Gastrocnemius medialis (tissue), 4 donors: ENCODE measurements around the gene CAVIN1. TPM values are rescaled to one million over a fixed set of nuclear protein-coding genes. Genes with fewer than 3 reads are reported as not detected.
A peak's percentile ranks its signal among the peaks of the same experiment; 100 is the strongest.
"Not testable (repeated sequence)": the region's sequence is repeated elsewhere in the genome, so short reads cannot be mapped to it uniquely, and the experiment has no call there.

Experiments used
- ATAC-seq, 2 donors: fragments of 150-250 bp; one replicate each; pipeline ENCODE4 v1.9.1; 2016
- DNase-seq, 2 donors: peaks; one replicate each; pipeline ENCODE4 v3.0.0-alpha.2; 2019
- H3K27ac ChIP-seq, 4 donors: fragments of 200-600 bp; sonication (generic); 1 replicate in 1 of 4; 2 replicates in 3 of 4; pipeline ENCODE4 v1.5.1; 2016 to 2018; ENCODE audit warnings: mild to moderate bottlenecking in 2 of 4, moderate library complexity in 1 of 4
- H3K27me3 ChIP-seq, 3 donors: fragments of 200-600 bp; sonication (generic) in 2 of 3; 1 replicate in 1 of 3; 2 replicates in 2 of 3; pipeline versions ENCODE4 v1.5.1 to v1.6.0; 2016 to 2019; ENCODE audit warnings: mild to moderate bottlenecking in 1 of 3, moderate library complexity in 1 of 3
- H3K36me3 ChIP-seq, 2 donors: fragments of 200-600 bp; sonication (generic) in 1 of 2; one replicate each; pipeline ENCODE4 v1.5.1; 2017 to 2018
- H3K4me1 ChIP-seq, 2 donors: fragments of 200-600 bp; sonication (generic) in 1 of 2; one replicate each; pipeline ENCODE4 v1.5.1; 2016 to 2017; ENCODE audit warnings: mild to moderate bottlenecking in 2 of 2
- H3K4me3 ChIP-seq, 4 donors: fragments of 200-600 bp; sonication (generic) in 3 of 4; 1 replicate in 1 of 4; 2 replicates in 3 of 4; pipeline ENCODE4 v1.5.1; 2016 to 2019; ENCODE audit warnings: mild to moderate bottlenecking in 2 of 4
- H3K9me3 ChIP-seq, 3 donors: fragments of 200-600 bp; sonication (generic) in 2 of 3; 1 replicate in 1 of 3; 2 replicates in 2 of 3; pipeline ENCODE4 v1.5.1; 2016 to 2019
- CTCF ChIP-seq, 5 experiments: fragments of 450-650 bp in 3 of 5; fragments of 200-600 bp in 2 of 5; sonication (generic) in 2 of 5; IDR thresholded peaks in 4 of 5; conservative IDR thresholded peaks in 1 of 5; 1 replicate in 4 of 5; 2 replicates in 1 of 5; pipeline ENCODE4 v1.5.1; 2016 to 2019; ENCODE audit warnings: antibody characterized with exemption in 5 of 5, mild to moderate bottlenecking in 3 of 5, moderate library complexity in 3 of 5
- POLR2A ChIP-seq, 2 donors: fragments of 450-650 bp; IDR thresholded peaks; one replicate each; pipeline ENCODE4 v1.6.1; 2017; ENCODE audit warnings: antibody characterized with exemption in 2 of 2, mild to moderate bottlenecking in 2 of 2, moderate library complexity in 2 of 2
- in situ Hi-C, 4 donors: fragments of 200-750 bp; cut with MboI; loops; one replicate each; pipeline versions ENCODE4 v1.15.0 to v1.8.0; 2017; ENCODE audit warnings: low sequenced_read_pairs in 4 of 4
- intact Hi-C: fragments of 100-400 bp; cut with DNase I; formaldehyde crosslinking; loops from one replicate; pipeline ENCODE4 v1.15.1; 2023; ENCODE audit warnings: low total_unique reads
- total RNA-seq, 4 donors: library from RNA; depleted of rRNA; stranded (reverse); fragments of >200 nt; gene quantifications; one replicate each; pipeline versions ENCODE4 v1.1.0 to v1.2.3, GENCODE V29; 2016

Gene CAVIN1
- total RNA-seq, 4 donors from 2014 or later = 64.9 to 137 (median 125) TPM

- TF ChIP-seq CTCF (IDR thresholded peaks at IDR 0.05 in 4 of 5, conservative IDR thresholded peaks at IDR 0.05 in 1 of 5) (no peak), POLR2A (IDR thresholded peaks at IDR 0.05) (no peak)
- DNase-seq (no peak), ATAC-seq (no peak)
- intact Hi-C loops (no loop called here), in situ Hi-C loops (no loop called here)
- H3K9me3 ChIP-seq = no peaks in the 10 kb centered on the region
- H3K4me3 ChIP-seq = no peak overlapping the region
- no peaks in the 10 kb centered on the region for H3K36me3 ChIP-seq
- H3K4me1 ChIP-seq = peaks cover 19 to 30% of the 10 kb centered on the region in 2 donors
- no peaks in the 10 kb centered on the region for H3K27me3 ChIP-seq
- H3K27ac ChIP-seq = no peak overlapping the region
Measured at GRCh38 chr17:42372142-42372541, 50.9 kb downstream of the CAVIN1 start.

- peaks cover 20 to 41% of the 10 kb centered on the region in 2 donors for H3K4me1 ChIP-seq
- in situ Hi-C loops, H3K36me3 ChIP-seq, intact Hi-C loops, H3K27me3 ChIP-seq, H3K4me3 ChIP-seq, DNase-seq, ATAC-seq, H3K27ac ChIP-seq, H3K9me3 ChIP-seq: not testable (repeated sequence)
Measured at GRCh38 chr17:42368797-42369561, 54.1 kb downstream of the CAVIN1 start.

GRCh38 chr17:42368310-42368709, 54.7 kb downstream of the CAVIN1 start:
- H3K4me3 ChIP-seq, H3K9me3 ChIP-seq, ATAC-seq, H3K27me3 ChIP-seq, H3K36me3 ChIP-seq, intact Hi-C loops, DNase-seq, in situ Hi-C loops: not testable (repeated sequence)
- Histone ChIP-seq H3K4me1 (peaks cover 27 to 47% of the 10 kb centered on the region in 2 donors), H3K27ac (peak overlapping the region in 1 of 4 donors; percentile 18)

DNA sequence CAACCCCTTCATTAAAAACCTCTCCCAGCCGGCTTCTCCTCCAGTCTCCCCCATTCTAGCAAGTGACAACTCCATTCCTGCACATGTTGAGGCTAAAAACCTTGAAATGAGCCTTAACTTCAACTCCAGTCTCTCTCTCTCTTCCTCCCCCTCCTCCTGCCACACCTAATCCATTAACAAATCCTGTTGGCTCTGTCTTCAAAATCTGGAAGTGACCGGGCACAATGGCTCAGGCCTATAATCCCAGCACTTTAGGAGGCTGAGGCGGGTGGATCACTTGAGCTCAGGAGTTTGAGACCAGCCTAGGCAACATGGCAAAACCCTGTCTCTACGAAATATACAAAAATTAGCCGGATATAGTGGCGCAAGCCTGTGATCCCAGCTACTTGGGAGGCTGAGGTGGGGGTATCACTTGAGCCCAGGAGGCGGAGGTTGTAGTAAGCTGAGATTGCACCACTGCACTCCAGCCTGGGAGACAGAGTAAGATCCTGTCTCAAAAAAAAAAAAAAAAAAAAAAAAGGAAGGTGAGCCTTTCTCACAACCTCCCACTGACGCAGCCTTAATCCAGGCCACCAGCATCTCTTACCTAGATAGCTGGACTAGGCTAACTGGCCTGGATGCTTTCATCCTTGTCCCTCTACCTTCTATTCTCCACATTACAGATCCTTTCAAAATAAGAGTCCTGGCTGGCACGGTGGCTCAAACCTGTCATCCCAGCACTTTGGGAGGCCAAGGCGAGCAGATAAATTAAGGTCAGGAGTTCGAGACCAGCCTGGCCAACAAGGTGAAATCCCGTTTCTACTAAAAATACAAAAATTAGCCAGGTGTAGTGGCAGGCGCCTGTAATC, 56.7 kb downstream of the CAVIN1 start:
- Histone ChIP-seq H3K27ac (peak overlapping the region in 3 of 4 donors; percentile 1 to 28 (median 18)), H3K4me1 (peaks cover 46 to 66% of the 10 kb centered on the region in 2 donors)
- intact Hi-C loops, ATAC-seq, H3K27me3 ChIP-seq, H3K9me3 ChIP-seq, DNase-seq, H3K36me3 ChIP-seq, H3K4me3 ChIP-seq, in situ Hi-C loops: not testable (repeated sequence)

DNA sequence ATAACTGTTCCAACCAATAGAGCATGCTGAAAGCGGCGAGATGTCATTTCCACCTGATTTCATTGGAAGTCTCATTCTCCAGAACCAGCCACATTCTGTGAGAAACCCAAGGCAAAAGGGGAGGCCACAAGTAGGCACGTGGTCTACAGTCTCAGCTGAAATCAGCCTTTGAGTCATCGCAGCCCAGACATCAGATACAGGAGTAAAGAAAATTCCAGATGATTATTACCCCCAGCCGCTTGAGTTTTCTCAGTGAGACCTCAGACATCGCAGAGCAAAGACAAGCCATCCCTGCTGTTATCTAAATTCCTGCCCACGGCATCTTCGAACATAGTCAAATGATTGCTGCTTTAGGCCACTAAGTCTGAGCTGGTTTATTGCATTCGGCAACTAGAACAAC, 57.9 kb downstream of the CAVIN1 start:
- Histone ChIP-seq H3K27me3 (no peaks in the 10 kb centered on the region), H3K4me3 (no peak overlapping the region), H3K9me3 (no peaks in the 10 kb centered on the region), H3K4me1 (peaks cover 59 to 76% of the 10 kb centered on the region in 2 donors), H3K36me3 (no peaks in the 10 kb centered on the region), H3K27ac (peak overlapping the region in 3 of 4 donors; percentile 14 to 86 (median 83))
- TF ChIP-seq CTCF (IDR thresholded peaks at IDR 0.05 in 4 of 5, conservative IDR thresholded peaks at IDR 0.05 in 1 of 5) = no peak
- in situ Hi-C loops (no loop called here), intact Hi-C loops (no loop called here)
- DNase-seq (no peak), ATAC-seq (no peak)
